M059J (cell line): ENCODE results near the gene SP100. TPM values are rescaled to one million over a fixed set of nuclear protein-coding genes. Genes with fewer than 3 reads are reported as not detected.
A peak's percentile ranks its signal among the peaks of the same experiment; 100 is the strongest.
"Not testable (repeated sequence)": the region's sequence is repeated elsewhere in the genome, so short reads cannot be mapped to it uniquely, and the experiment has no call there.

Source experiments
- DNase-seq: peaks from one replicate; pipeline ENCODE4 v3.0.0-alpha.2; 2012; ENCODE audit warnings: low read depth
- total RNA-seq: library from RNA; depleted of rRNA; stranded (reverse); fragments of >200 nt; shearing (Covaris generic); gene quantifications from 2 replicates; pipeline ENCODE4 v1.2.3, GENCODE V29; 2014

The SP100 gene
- total RNA-seq, 1 experiment from 2014 or later, result 239 TPM

- no peak for DNase-seq
These were observed 3.2 kb downstream of the SP100 start for GRCh38 chr2:230419181-230419580.

DNA sequence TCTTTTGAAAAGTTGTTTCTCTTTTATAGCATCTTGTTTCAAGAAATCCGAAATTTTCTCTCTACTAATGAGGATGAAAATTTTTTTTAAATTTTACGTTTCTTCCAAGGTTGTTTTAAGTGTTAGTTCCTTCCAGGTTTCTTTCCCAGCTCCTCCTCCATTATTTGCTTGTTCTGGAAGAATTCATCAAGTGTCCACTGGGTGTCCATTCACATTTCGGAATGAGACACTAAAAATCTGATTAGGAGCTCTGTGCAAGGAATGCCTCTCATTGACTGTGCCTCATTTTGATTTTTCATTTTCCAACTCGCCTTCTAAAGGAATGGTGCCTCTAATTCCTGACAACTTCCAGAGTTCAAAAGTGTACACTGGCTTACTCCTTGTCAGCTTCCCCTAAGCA, 6.1 kb downstream of the SP100 start:
- no peak for DNase-seq

DNA sequence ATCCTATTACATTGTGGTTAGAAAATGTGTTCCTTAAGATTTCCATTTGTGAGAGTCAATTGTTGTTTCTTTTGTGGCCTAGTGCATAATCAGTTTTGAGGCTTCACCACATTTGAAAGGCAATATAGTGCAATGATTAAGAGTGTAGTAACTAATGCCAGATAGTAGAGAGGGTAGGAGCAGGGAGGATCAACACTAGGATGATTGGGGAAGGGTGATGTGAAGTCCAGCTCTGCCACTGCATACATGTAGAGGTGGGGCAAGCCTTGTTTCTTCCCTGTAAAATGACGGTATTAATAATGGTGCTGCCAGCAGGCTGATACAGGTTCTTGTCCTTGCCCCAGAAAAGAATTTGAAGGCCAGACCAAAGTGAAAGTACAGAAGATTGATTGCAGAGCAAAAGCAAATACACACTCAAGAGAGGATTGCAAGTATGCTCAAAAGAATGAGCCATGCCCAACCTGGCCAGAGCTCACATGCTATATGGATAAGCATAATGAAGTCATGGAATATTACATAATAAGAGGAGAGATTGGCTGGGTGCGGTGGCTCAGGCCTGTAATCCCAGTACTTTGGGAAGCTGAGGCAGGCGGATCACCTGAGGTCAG, 8.0 kb downstream of the SP100 start:
- peak; percentile 63 for DNase-seq

GRCh38 chr2:230425377-230425776, 9.4 kb downstream of the SP100 start:
- DNase-seq, result no peak

- DNase-seq, result no peak
These were observed 13.5 kb downstream of the SP100 start for GRCh38 chr2:230429513-230429912.

DNA sequence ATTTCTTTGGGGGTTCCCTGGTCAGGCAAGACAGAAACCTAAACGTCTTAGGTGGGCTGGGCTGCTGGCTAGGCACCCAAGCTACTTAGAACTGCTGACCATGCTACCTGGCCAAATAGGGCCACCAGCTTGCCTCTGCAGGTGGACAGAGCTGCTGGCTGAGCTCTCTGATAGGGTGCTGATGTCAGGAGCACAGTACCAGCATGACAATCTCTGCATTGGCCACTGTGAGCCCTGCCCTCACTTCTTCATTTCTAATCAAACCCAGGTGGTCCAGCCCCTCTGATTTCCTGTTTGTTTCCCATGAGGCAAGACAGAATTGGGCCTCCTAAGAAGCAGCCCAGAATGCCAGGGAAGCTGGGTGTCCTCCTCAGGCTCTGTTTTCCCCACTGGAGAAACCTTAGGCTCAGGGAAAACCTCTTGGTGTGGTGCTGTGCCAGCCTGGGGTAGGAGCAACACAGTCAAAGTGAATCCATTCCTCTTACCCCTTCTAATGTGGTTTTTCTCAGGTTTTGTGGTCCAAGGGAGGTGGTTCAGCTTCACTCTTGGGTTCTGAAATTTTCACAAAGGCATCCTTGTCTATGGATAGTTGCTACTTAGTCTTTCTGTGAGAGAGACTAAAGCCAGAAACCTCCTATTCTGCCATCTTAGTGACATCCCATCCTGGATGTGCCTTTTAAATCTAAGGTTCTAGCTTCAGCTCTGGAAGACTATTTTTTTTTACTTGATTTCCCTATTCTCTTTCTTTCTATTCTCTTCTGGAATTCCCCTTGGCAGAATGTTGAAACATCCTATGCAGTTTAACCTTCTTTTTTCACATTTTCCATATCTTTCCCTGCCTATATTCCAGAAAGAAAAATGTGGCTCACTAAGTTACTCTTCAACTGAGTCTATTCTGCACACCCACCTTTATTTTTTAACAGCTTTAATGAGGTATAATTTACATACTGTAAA, 15.2 kb downstream of the SP100 start:
- no peak for DNase-seq

GRCh38 chr2:230434677-230435324, 18.8 kb downstream of the SP100 start:
- no peak for DNase-seq

GRCh38 chr2:230435431-230435830, 19.4 kb downstream of the SP100 start:
- no peak for DNase-seq

- not testable (repeated sequence) for DNase-seq
These were observed 23.1 kb downstream of the SP100 start for GRCh38 chr2:230439121-230439520.

- DNase-seq, result no peak
These were observed 23.6 kb downstream of the SP100 start for GRCh38 chr2:230439590-230439989.

DNA sequence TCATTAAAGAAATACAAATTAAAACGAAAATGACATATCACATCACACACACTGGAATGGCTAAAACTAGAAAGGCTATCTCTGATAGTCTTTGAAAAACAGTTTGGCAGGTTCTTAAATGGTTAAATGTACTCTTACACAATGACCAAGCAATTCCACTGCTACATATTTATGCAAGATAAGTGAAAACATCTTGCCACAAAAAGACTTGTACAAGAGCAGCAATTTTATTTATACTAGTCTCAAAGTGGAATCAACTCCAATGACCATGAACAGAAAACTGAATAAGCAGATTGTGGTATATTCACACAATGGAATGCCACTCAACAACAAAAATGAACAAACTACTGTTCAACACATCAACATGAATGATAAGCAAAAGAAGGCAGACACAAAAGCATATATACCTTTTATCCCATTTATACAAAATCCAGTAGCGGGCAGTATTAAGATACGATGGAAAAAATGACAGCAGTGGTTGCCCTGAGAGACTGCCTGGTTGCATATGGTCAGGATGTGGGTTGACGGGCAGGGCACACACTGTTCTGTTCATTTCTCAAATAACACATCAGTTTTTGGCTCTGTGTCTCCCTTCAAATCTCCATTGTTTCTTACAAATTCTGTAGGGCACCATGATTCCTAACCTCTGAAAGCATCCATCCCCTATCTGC, 25.4 kb downstream of the SP100 start:
- peak; percentile 25 for DNase-seq

GRCh38 chr2:230443541-230443940, 27.5 kb downstream of the SP100 start:
- DNase-seq, result peak; percentile 84

GRCh38 chr2:230444832-230445231, 28.8 kb downstream of the SP100 start:
- no peak for DNase-seq

DNA sequence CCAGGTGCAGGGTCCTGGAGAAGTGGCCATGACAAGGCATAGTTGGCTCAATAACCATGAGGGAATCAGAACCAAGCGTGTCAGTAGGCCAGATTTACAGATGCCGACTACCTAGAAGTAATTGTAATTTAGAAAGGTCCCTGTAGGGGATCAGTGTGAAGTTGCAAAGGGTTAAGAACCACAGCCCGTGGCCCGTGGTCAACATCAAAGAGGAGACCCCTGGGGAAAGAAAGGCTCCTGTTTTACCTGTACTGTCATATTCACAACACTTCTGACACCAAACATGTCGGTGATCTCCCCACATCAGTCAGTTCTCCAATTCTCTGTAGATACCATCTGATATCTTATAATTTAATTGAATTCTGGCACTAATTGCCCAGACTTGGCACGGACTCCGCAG, 31.0 kb downstream of the SP100 start:
- no peak for DNase-seq

- DNase-seq, result no peak
These were observed 31.8 kb downstream of the SP100 start for GRCh38 chr2:230447455-230448451.

- no peak for DNase-seq
These were observed 34.0 kb downstream of the SP100 start for GRCh38 chr2:230449901-230450467.

DNA sequence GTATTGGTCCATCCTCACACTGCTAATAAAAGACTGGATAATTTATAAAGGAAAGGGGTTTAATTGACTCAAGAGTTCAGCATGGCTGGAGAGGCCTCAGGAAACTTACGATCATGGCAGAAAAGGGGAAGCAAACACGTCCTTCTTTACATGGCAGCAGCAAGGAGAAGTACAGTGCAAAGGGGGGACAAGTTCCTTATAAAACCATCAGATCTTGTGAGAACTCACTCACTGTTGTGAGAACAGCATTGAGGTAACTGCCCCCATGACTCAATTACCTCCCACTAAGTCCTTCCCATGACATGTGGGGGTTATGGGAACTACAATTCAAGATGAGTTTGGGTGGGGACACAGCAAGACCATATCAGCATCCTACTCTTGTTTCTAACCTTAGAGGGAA, 37.0 kb downstream of the SP100 start:
- no peak for DNase-seq

DNA sequence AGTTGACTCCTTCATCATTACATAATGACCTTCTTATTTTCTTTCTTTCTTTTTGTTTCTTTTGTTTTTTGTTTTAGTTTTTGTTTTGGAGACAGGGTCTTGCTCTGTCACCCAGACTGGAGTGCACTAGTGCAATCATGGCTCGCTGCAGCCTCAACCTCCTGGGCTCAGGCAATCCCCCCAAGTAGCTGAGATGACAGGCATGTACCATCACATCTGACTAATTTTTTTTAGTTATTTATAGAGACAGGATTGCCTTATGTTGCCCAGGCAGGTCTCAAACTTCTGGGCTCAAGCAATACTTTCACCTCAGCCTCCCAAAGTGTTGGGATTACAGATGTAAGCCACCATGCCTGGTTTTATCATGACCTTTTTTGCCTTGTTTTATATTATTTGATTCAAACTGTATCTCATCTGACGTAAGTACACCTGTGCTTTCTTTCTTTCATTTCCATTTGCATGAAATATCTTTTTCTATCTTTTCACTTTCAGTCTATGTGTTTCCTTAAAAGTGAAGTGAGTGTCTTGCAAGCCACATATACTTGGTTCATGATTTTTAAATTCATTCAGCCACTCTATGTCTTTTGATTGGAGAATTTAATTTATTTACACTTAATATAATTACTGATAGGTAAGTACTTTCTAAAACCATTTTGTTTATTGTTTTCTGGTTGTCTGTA, 39.1 kb downstream of the SP100 start:
- DNase-seq, result no peak

DNA sequence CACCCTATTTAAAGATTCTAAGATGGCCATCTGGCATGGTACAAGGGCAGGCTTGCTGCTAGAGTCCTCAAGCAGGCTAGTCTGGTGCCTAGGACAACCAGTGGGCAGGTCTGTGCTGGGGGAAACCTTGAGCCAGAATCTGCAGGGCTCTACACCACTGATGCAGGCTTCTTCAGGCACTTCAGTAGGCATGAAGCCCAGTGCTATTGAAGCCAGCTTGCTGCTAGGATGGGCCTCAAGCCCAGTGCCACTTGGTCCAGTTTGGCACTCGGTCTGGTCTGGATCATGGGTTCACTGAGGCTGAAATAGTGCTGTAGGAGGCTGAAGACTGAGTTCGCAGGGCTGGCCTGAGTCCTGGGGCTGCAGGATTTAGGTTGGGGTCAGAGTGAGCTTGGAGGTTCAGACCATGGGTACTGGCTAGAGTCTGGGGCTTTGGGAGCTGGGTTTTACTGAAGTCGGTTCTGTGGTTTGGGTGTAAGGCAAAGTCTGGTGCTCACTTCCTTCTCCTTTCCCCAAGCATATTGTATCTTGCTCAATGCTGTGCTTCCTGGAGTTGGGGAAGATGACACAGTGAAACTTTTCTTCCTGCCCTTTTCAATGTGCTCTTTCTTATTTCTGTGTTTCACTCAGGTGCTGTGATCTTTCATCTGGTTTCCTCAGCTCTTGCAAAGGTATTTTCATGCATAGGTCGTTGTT, 41.2 kb downstream of the SP100 start:
- DNase-seq, result no peak
